Right lung (tissue), 10 donors: ENCODE results near the gene CENPO. TPM values are rescaled to one million over a fixed set of nuclear protein-coding genes. Genes with fewer than 3 reads are reported as not detected.

Source experiments
- DNase-seq, 2 donors: peaks; one replicate each; pipeline ENCODE4 v3.0.0-alpha.2; 2013
- long read RNA-seq, 8 donors: transcript quantifications; one replicate each; lab custom pipeline, GENCODE V29; 2026
- polyA plus RNA-seq, 5 donors: library from polyadenylated mRNA; unstranded; fragments of 120-200 nt; gene quantifications; one replicate each; pipeline versions ENCODE4 v1.2.1 to v1.2.3, GENCODE V29; 2013; ENCODE audit warnings: inconsistent platforms in 1 of 5, low replicate concordance in 1 of 5; ENCODE audit not compliant: insufficient read length in 5 of 5, insufficient read depth in 1 of 5

CENPO gene, protein sequence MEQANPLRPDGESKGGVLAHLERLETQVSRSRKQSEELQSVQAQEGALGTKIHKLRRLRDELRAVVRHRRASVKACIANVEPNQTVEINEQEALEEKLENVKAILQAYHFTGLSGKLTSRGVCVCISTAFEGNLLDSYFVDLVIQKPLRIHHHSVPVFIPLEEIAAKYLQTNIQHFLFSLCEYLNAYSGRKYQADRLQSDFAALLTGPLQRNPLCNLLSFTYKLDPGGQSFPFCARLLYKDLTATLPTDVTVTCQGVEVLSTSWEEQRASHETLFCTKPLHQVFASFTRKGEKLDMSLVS
- polyA plus RNA-seq: 10 to 100 TPM; 17.8 to 31.5 (median 22.7) TPM
- long read RNA-seq, donor 1, full-length matches to known transcripts: 5 of 522 reads
- long read RNA-seq, donor 1, partial matches to known transcripts: 517 of 522 reads
- long read RNA-seq, donor 1, other reads (novel, unspliced or antisense): 0 of 522 reads
- long read RNA-seq, donor 2, full-length matches to known transcripts: 1 of 1 reads
- long read RNA-seq, donor 2, partial matches to known transcripts: 0 of 1 reads
- long read RNA-seq, donor 2, other reads (novel, unspliced or antisense): 0 of 1 reads
- long read RNA-seq, donor 3, partial matches to known transcripts: 296 of 296 reads
- long read RNA-seq, donor 3, other reads (novel, unspliced or antisense): 0 of 296 reads
- long read RNA-seq, donor 4, partial matches to known transcripts: 230 of 230 reads
- long read RNA-seq, donor 4, other reads (novel, unspliced or antisense): 0 of 230 reads
- long read RNA-seq, donor 5, partial matches to known transcripts: 0 of 2 reads
- long read RNA-seq, donor 5, other reads (novel, unspliced or antisense): 0 of 2 reads
- long read RNA-seq, donor 6, full-length matches to known transcripts: 3 of 3 reads
- long read RNA-seq, donor 6, partial matches to known transcripts: 0 of 3 reads
- long read RNA-seq, donor 6, other reads (novel, unspliced or antisense): 0 of 3 reads
- long read RNA-seq, donor 7, full-length matches to known transcripts: 2 of 21 reads
- long read RNA-seq, donor 7, partial matches to known transcripts: 14 of 21 reads
- long read RNA-seq, donor 7, other reads (novel, unspliced or antisense): 5 of 21 reads
- long read RNA-seq, donor 8, full-length matches to known transcripts: 2 of 2 reads
- long read RNA-seq, donor 8, partial matches to known transcripts: 0 of 2 reads
- long read RNA-seq, donor 8, other reads (novel, unspliced or antisense): 0 of 2 reads

DNA sequence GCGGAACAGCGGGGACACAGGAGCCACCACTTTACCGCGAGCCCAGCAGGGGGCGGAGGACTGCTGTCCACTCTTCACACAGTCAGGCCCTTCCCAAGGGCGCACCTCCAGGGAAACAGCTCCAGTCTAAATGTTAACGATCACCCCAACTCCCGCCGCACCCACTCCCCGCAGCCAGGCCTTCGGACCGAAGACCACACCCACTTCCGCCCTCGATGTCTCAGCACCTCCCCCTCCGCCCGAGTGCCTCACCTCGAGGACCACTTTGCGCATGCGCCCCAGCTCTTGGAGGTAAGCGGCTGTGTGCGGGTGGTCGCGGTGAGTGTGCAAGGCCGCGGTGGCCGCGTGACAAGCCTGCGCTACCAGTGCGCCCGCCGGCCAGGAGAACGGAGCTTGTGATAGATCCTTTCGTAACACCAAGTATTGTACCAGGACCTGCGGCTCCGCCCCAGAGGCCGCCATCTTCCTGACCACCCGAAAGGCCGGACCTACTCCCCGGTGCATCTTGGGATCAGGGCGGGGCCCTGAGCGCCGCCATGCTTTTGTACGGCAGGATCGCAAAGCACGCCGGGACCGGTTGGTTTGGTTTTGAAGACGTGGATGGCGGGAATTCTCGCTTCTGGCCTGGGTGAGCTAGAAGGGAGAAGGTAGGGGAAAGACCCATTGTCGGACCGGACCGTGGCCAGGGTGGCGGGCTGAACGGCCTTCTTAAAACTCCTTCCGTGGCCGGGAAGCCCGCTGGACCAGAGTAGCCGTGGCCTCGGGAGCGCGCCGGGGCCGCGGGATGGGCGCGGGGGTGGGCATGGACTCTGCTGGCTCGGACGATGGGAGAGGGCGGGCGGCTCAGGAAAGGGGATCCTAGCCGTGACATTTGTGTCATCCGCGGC is at the start of gene CENPO, which contains the start of gene PTRHD1:
Gene CENPO, plus strand, starts transcription at position 552 of the 887 bp plus-strand sequence. CDS start 495 bp downstream, outside the sequence.
Gene PTRHD1, minus strand, starts transcription at position 518 of the 887 bp plus-strand sequence. Its CDS starts 14 bp downstream, at position 504.
- peak; percentile 98 for DNase-seq

DNA sequence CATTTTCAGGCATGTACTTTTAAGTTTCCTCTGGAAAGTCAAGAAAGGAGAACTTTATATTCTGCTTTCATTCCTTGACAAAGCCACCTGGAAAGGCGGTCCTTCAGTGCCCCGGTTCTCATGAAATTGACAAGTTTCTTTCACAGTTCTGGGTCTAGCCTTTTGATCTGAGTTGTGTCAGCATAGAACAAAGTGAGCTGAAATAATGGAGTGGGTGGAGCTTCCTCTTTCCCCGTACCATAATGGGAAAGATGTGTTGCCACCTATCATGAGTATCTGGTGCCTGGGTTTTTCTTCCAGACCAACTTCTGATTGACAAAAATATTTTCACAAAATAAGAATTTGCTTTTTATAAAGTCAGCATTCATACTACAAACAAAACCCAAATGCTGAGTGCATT is 49.3 kb upstream of the CENPO start:
- DNase-seq: no peak

DNA sequence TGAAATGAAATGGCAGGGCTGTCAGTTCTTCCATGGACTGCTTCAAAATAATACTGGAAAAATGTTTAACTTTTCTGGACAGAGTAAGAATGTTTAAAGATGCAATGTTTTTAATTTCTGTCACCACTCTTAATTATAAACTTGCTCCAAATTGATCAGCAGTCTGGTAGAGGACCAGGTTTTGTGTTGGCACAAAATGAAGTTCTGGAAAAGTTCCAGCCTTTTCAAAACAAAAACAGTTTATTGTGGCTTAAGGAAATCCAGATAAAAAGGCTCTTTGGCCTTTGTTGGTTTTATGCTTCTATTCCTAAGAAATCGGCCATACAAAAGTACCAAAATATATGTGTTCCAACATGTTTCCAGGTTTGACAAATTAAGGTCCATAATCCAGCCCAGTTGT is 48.9 kb upstream of the CENPO start:
- DNase-seq: peak in 1 of 2 donors; percentile 38

DNA sequence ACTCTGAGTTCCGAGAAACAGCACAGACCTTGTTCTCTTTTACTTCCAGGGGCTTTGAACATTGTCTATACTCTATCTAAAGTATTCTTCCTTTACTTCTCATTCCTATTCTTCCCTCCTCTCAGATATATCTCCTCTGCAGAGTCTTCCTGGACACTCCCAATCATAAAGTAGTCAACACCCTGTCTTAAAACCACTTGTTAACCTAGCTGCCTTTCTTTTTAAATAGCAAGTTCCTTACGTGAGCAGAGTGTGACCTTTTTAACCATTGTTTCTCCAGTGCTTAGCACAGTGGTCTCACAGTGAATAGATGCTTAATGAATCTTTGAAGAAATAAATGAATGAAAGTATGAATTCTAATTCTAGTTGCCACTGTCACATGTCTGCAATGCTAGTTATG is 47.4 kb upstream of the CENPO start:
- DNase-seq: no peak

DNA sequence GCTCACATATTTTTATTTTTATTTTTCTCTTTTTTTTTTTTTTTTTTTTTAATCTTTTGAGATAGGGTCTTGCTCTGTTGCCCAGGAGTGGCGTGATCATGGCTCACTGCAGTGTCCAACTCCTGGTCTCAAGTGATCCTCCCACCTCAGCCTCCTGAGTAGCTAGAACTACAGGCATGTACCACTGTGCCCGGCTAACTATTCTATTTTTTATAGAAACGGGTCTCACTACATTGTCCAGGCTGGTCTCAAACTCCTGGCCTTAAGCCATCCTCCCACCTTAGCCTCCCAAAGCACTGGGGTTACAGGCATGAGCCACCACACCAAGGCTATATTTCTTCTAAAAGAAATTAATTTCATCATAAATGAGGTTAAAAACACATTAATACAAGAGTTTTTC is 45.9 kb upstream of the CENPO start:
- DNase-seq: no peak

DNA sequence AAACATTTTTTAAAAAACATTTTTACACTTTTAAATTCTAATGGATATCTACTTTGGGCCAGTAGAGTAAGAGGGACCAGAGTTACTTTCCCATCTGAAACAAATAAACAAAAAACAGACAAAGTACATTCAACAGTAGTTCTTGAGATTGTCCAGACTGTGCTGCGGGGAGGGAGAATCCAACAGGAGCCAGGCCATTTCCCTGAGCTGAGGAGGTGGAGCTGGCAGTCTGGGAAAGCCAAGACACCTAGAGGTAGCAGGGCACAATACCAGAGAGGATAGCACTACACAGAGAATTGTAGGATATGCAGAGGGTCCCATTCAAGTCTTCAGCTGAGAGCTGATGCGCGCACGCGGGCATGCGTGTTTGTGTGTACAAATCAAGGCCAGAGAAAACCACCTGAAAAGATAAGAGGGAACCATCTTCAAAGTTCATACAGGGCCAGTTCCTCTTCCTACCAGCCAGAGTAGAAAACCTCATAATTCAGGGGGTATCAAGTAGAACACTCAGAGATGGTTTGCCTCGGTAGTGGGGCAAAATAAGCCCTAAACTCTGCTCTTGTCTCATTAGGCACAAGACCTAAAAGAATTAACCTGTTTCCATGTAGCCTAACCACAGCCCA is 44.0 kb upstream of the CENPO start:
- DNase-seq: no peak

DNA sequence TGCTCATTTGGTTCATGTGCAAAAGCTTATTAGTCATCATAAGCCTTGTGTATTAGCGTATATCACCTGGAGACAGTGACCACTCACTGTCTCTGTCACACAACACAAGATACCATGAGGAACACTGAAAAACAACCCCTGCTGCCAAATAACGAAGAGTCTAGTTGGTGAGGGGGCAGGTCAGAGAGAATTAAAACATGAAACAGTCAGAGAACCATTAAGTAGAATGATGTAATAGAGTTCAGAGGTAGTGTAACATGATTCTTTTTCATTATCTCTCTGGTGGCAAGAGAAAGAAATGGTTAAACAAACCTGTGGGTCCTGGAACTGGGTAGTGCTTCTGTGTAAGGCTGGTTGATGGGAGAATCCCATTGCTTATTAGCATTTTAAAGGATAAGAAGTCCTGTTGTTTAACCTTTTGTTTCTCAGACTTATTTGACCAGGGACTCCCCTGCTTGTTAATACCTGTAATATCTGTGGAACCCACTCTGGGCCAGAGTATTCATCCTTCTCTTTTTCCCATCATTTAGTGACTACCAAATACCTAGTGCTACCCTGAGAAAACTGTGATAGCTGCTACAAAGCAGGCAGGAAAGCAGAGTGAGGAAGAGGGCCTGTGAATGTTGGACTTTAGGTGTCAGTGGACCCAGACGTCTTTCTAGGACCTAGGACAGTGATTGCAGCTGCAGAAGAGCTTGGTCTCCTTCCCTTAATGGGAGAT is 38.1 kb upstream of the CENPO start:
- DNase-seq: no peak

DNA sequence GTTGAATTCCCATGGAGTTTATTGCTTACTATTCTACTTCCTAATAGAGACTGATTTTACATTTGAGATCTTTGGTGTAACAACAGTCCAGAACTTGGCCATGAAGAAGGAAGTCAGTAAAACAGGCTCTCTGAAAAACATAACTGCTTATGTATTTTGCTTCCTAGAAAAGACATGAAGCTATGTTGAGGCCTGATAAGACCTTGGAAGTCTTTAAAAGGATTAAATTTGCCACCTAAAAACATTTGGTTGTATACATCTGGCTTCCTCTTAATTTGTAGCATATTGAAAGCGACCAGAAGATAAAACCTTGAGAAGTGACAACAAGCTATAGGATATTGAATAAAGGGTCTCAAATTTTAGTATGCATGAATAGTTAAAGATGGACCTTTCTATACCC is 36.4 kb upstream of the CENPO start:
- DNase-seq: no peak

DNA sequence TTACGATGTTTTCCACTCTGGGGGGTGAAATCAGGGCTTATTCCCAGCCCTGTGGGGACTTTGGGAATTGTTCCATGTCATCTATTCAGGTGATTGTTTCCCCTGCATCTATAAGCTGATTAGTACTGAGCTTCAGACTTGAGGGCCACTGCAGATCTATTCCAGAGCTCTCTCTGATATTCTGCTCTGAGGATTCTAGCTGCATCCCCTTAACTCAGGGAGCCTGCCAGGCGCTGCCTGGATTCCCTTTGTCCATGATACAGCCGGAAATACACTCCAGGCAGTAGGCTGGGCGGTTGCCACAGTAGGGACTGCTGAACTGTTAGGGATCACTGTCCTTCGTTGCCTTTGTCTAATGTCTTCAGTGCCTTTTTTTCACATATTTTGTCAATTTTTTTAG is 31.4 kb upstream of the CENPO start:
- DNase-seq: no peak

DNA sequence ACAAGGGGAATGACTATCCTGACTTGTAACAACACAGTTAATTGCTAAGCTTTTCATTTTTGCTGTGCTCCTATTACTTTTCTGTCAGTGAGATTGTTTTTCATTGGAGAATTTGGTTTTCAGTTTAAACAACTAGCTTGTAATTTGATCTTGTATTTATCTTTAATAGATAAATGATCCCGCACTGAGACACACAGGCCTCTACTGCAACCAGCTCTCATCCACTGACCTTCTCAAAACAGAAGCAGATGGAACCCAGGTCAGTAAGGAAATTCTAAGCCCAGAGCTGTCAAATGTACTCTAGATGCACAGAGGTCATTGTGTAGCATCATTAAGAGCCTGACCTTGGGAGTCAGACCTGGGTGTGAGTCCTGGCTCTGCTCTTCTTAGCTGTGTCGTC is 30.7 kb upstream of the CENPO start:
- DNase-seq: no peak

DNA sequence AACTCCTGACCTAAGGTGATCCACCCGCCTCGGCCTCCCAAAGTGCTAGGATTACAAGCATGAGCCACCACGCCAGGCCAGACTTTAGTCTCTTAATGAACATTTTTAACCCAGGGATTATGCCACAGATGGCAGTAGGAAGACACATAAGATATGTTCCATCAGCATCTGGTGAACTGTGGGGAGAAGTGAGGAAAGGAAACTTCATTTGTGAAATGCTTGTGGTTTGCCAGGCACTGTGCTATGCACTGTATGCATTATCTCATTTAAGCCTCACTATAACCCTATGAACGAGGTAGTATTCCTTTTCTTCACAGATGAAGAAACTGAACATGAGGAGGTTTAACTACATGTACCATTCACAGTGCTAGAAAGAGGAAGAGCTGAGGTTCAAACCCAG is 29.4 kb upstream of the CENPO start:
- DNase-seq: no peak

DNA sequence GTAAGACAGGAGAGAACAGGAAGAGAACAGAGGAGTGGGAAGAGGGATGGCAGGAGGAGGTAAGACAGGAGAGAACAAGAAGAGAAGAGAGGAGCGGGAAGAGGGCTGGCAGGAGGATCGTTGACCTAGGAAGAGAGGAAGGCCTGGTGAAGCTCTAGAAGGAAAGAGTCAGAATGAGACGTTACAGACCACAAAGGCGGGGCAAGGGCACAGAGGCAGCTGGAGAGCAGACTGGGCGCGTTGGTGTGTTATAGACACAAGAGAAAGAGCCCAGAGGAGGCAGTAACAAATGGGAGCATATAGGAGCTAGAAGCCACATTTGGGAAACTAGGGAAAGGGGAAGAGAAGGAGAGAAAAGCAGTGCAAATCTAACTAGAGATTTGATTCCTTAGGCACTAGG is 26.6 kb upstream of the CENPO start:
- no peak for DNase-seq

DNA sequence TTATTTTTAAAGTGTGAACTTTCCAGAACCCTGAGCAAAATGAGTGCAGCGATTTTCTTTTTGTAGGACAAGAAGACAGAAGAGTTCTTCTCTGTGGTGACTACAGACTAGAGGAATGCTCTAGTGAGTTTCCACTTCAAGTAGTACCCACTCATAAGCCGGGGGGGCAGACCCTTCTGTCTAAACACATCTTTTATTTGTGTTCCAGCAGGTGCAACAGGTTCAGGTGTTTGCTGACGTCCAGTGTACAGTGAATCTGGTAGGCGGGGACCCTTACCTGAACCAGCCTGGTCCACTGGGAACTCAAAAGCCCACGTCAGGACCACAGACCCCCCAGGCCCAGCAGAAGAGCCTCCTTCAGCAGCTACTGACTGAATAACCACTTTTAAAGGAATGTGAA is 25.2 kb upstream of the CENPO start:
- no peak for DNase-seq

DNA sequence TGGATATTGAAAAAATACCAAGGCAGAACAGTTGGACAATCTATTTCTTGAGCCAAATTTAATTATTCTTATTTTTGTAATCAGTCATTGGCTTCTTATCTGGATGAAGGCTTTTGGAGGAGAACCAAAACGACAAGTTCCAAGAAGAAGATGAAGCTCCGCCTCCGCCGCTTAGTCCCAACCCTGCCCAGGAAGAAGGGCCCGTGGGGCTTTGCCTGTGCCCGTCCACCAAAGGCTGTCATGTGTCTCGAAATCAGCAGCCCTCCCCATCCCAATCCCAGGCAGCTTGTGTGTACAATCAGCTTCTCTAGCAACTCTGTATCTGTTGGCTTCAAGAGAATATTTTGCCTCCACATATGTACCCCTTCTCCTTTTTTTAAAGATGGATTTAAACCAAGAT is 24.6 kb upstream of the CENPO start:
- DNase-seq: no peak

DNA sequence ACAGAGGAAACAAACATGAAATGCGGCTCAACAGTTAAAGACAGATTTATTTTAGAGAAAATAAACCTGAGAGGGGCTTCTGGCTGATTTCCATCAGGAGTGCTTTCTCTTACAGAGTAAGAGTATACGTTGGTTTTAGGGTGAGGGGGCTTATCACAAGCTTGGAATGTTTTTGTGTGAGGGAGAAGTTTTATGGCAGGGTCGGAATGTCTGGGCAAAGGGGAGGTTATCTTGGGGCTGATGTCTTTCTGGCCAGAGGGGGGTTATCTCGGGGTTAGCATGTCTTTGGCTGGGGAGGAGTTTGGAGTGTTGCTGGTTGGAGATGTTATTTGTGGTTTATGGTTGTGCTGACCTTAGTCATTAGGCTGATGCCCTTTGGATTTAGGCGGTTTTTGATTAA is 22.2 kb upstream of the CENPO start:
- DNase-seq: no peak

DNA sequence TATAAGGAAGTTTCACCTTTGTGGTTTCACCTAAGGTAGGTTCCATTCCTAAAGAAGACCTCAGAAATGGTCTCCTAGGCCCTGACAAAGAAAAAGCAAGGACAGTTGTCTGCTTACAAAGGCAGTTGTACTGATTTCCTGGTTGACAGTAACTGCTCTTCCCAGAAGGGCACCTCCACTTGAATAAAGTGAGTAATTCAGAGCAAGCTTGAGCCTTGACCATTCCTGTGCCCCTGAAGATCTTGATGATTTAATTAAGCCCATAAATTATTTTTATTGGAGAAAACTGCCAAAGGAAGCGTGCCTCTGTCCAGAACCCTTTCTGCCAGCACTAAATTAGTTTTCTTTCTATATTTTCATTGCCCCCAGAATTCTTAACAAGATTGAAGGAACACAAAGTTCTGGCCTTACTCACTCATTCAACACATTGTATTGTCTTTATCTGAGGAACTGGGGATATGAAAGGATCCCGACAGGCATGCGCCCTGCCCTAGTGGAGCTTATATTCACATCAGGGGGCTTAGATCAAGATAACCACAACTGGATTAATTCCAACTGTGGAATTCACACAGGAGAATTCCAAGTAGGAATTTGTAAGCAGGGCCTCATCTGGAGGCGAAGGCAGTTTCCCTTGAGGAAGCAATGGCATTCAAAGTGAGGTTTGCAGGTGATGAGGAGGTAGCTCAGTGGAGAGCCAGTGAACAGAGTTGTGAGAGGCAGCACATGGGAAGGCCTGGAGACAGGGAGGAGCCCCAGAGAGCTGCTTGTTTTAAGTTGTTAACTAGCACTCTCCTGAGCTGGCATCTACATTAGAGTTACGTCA is 21.2 kb upstream of the CENPO start:
- DNase-seq: no peak

DNA sequence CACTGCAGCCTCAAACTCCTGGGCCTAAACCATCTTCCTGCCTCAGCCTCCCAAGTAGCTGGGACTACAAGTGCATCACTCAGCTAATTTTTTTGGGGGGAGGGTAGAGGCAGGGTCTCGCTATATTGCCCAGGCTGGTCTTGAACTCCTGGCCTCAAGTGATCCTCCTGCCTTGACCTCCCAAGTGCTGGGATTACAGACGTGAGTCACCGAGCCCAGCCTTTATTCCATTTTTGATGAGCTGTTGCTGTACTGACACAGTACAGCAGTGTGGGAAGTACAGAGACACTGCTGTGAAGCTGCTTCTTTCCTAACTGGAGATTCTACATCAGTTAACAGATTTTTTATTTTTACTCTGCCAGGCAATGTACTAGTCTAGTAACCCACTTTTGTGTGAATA is 18.9 kb upstream of the CENPO start:
- no peak for DNase-seq

DNA sequence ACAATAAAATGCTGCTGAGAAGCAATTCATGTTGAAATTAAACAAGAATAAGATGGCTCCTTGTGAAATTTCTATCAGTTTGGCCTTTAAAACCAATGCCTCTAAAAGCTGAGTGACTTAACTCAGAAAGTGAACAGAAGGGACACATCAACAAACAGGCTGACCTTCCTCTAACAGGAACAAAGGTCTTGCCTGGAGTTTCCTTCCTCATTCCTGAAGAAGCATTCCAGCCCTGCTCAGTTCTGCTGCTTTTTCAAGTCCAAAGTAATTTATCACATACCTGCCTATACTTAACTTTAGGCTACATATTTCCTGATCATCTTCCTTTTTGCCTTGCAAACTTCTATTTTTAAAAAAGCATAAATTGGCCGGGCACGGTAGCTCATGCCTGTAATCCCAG is 14.1 kb upstream of the CENPO start:
- no peak for DNase-seq

DNA sequence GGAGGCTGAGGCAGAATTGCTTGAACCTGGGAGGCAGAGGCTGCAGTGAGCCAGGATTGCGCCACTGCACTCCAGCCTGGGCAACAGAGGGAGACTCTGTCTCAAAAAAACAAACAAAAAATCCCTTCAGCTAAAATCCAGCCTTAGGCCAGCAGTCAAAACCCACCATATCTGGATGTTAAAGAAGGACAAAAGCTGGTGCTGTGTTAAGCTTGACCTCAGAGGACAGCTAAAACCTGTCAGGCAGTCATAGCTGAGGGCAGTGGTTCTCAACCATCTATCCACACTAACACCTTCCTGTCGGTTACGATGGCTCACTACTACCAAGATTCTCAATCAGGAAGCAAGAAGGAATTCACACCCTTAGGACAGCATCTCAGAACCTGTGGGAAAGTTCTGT is 9.6 kb upstream of the CENPO start:
- DNase-seq: no peak
